C4-2B (cell line): Measurements from ENCODE around the gene MMP17.

Experiments
- H3K27ac ChIP-seq: fragments of 450-650 bp; 2 replicates; pipeline ENCODE4 v1.5.1; 2017
- ZFX ChIP-seq: fragments of 450-650 bp; IDR thresholded peaks from 2 replicates; pipeline ENCODE4 v1.6.1; 2017
- TF ChIP-seq, protein P1 (sequence below): fragments of 450-650 bp; conservative IDR thresholded peaks from 2 replicates; pipeline ENCODE4 v1.5.1; 2017; ENCODE audit warnings: mild to moderate bottlenecking

MMP17 gene

DNA sequence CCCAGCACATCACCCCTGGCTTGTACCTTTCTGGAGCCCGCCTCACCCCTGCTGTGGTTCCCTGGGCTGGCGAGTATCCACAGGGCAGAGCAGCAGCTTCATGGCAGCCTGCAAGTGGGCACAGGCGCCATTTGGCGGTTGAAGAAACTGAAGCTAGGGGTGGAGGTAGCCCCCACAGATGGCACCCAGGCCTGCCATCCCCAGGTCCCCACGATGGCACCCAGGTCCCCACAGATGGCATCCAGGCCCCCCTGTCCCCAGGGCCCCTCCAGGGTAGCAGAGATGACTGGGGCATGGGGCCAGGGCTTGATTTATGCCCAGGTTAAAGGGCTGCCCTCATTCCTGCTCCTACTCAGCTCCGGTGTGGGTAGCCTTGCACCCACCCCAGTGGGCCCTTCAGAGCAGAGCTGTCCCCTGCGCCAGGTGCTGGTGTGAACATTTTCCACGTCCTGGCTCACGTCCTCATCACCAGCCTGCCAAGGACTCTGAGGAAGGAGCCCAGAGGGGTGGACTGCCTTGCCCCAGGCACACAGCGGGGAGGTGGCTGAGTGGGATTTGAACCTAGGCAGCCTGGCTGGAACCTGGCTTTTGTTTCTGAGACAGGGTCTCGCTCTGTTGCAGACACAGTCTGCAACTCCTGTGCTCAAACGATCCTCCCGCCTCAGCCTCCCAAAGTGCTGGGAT, 8.7 kb downstream of the MMP17 start:
- no peak overlapping the region for H3K27ac ChIP-seq
- TF ChIP-seq, protein P1, sequence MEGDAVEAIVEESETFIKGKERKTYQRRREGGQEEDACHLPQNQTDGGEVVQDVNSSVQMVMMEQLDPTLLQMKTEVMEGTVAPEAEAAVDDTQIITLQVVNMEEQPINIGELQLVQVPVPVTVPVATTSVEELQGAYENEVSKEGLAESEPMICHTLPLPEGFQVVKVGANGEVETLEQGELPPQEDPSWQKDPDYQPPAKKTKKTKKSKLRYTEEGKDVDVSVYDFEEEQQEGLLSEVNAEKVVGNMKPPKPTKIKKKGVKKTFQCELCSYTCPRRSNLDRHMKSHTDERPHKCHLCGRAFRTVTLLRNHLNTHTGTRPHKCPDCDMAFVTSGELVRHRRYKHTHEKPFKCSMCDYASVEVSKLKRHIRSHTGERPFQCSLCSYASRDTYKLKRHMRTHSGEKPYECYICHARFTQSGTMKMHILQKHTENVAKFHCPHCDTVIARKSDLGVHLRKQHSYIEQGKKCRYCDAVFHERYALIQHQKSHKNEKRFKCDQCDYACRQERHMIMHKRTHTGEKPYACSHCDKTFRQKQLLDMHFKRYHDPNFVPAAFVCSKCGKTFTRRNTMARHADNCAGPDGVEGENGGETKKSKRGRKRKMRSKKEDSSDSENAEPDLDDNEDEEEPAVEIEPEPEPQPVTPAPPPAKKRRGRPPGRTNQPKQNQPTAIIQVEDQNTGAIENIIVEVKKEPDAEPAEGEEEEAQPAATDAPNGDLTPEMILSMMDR = no peak
- no peak for TF ChIP-seq ZFX

DNA sequence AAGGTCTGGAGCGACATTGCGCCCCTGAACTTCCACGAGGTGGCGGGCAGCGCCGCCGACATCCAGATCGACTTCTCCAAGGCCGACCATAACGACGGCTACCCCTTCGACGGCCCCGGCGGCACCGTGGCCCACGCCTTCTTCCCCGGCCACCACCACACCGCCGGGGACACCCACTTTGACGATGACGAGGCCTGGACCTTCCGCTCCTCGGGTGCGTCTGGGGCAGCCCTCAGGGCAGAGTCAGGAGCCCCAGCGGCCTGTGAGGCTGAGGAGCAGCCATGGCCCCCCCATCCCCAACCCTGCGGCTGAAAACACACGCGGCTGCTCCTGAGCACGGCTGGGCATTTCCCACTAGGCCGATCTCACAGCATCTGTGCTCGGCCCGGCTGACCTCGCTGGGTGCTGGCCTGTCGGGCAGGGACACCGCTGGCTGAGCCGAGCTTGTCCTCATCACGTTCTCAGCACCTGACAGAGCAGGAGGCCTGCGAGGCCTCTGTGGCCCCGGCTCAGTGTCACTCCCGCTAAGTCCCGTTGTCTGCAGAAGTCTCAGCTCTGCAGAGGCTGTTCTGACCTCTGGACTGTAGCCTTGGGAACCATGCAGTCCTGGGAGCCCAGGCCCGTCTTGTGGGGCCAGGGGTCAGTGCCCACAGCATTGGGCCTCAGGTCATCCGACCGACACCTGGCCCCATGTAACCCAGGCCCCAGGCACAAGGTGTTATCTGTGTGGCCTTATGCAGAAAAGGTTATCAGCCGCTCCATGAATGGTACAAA, 12.6 kb downstream of the MMP17 start:
- H3K27ac ChIP-seq = no peak overlapping the region
- TF ChIP-seq, protein P1 = no peak
- TF ChIP-seq ZFX = no peak

DNA sequence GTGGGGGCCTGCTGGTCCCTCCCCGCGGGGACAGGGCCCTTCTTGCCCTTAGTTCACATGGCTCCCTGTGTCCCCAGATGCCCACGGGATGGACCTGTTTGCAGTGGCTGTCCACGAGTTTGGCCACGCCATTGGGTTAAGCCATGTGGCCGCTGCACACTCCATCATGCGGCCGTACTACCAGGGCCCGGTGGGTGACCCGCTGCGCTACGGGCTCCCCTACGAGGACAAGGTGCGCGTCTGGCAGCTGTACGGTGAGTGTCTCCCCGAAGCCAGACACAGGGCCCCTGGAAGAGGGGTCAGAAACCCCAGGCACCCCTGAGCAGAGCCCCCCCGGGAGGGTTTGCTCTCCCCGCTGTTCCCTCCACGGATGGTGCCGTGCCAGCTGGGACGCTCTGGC, 13.4 kb downstream of the MMP17 start:
- TF ChIP-seq, protein P1 = no peak
- H3K27ac ChIP-seq = no peak overlapping the region

DNA sequence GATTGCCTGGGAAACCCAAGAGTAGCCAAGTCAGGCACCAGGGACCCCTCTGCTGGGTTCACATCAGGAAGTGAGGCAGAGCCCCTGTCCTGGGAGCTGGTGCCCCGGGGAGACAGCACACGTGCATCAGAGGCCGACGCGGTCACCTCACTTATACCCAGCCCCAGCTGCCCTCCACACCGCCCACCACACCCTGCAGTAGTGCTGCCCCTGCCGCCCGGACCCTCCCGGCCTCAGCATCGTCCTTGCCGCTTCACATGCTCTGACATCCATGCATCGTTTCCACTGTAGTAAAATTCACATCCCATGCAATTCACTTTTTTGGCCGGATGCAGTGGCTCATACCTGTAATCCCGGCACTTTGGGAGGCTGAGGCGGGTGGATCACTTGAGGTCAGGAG, 14.0 kb downstream of the MMP17 start:
- TF ChIP-seq, protein P1 = no peak
- TF ChIP-seq ZFX = no peak
- H3K27ac ChIP-seq = no peak overlapping the region

DNA sequence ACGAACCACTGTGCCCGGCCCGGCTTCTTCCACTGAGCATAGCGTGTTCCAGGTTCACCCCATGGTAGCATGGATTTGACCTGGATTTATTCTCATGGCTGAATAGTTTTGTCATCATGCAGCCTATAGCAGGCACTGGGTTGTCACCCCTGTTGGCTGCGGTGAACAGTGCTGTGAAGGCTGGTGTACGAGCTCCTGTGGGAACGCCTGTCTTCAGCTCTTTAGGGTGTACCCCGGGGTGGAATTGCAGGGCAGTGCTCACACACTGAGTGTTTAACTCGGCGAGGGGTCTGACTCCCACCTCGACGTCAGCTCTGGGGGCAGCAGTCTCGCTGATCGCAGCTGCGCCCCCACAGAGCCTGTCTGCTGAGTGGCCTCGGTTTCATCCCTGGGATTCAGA, 15.3 kb downstream of the MMP17 start:
- H3K27ac ChIP-seq = no peak overlapping the region
- TF ChIP-seq, protein P1 = no peak
- no peak for TF ChIP-seq ZFX

DNA sequence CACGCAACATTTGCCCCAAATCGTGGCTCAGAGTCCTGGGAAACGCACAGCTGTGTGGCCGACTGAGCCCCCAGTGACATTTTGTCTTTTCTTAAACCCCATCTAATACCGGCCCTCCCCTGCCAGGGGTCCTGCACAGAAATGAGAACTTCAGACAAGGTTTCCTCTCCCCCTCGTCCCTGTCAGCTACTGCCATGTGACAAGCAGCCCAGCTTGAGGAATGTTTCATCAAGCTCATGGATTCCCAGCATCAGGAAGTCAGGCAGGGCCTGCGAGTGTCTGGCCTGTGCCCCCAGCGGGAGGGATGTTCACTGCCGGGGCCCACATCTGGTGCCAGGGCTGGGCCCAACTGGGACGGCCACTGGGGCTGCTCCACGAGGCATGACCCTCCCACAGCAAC, 15.9 kb downstream of the MMP17 start:
- TF ChIP-seq, protein P1 = no peak
- TF ChIP-seq ZFX = no peak

DNA sequence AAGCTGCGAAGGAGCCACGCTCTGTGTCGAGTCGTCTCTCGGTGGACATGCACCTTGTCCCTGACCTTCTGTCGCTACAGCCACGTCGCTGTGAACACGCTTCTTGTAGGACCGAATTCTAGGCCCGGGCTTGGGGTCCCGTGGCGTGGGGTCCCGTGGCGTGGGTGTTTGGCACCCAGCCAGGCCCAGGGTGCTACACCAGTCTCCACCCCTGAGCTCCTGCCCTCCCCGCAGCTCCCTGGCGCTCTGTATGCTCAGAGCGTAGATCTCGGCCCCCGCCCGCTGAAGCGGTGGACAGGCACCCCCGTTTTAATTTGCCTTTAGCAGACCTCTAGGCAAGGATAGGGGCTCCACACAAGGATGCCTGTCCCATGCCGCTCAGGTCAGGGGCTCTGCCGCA, 16.5 kb downstream of the MMP17 start:
- TF ChIP-seq, protein P1 = no peak
- TF ChIP-seq ZFX = no peak
- H3K27ac ChIP-seq = no peak overlapping the region

More for the DNA sequence above, 15.9 kb downstream of the MMP17 start:
- H3K27ac ChIP-seq = no peak overlapping the region
